OCI-LY1 (cell line): ENCODE results near the gene SPSB1.

Experiments
- CTCF ChIP-seq: fragments of 200-600 bp; sonication (generic), shearing (Covaris generic); IDR thresholded peaks from 2 replicates; pipeline ENCODE4 v1.5.1; 2017; ENCODE audit warnings: mild to moderate bottlenecking, antibody characterized with exemption, low read length, moderate library complexity, mixed read lengths
- EZH2 ChIP-seq: fragments of 200-600 bp; sonication (generic), shearing (Covaris generic); IDR thresholded peaks from 2 replicates; pipeline ENCODE4 v1.8.0; 2017; ENCODE audit warnings: borderline replicate concordance, mixed run types, mild to moderate bottlenecking, antibody characterized with exemption, low read length, moderate library complexity, mixed read lengths

GRCh38 chr1:9265037-9265436, 27.7 kb upstream of the SPSB1 start:
- no peak for TF ChIP-seq EZH2
- TF ChIP-seq CTCF, result no peak
